HepG2 (cell line): ENCODE results near the gene ACTR1A. TPM values are rescaled to one million over a fixed set of nuclear protein-coding genes. Genes with fewer than 3 reads are reported as not detected.

ENCODE experiments used
- ATAC-seq: fragments of 200-7000 bp; cut with Tn5 transposase; 3 replicates; pipeline ENCODE4 v1.9.1; 2020; ENCODE audit warnings: mild to moderate bottlenecking, moderate library complexity
- BruUV-seq: library from RNA; stranded (reverse); fragments of 400-500 nt; replicated peaks from 2 replicates; lab custom pipeline; 2021; lab: Mats Ljungman, UMichigan
- CTCF ChIA-PET: fragments of 300-600 bp; formaldehyde crosslinking; extraction: SDS; loops from one replicate; lab custom pipeline; 2021; ENCODE audit warnings: low total read pairs, inconsistent platforms, low intra/inter-chr PET ratio; lab: Yijun Ruan, JAX
- POLR2A ChIA-PET: fragments of 350-600 bp; sonication (Branson Sonifier 250); formaldehyde crosslinking; loops from one replicate; lab custom pipeline; 2020; ENCODE audit warnings: antibody characterized with exemption, inconsistent platforms; lab: Yijun Ruan, JAX
- DNase-seq: peaks from one replicate; pipeline ENCODE4 v3.0.0-alpha.2; 2015; ENCODE audit warnings: low spot score
- FAIRE-seq: peaks from 3 replicates; lab custom pipeline; 2011; peaks lifted over from hg19 to GRCh38; lab: Jason Lieb, UNC
- H2AFZ ChIP-seq: one replicate; pipeline ENCODE4 v1.6.1; 2011; ENCODE audit warnings: low read length, inconsistent platforms
- H3K27ac ChIP-seq: fragments of 300-600 bp; 3 replicates; pipeline ENCODE4 v1.8.0; 2011; ENCODE audit warnings: mixed run types, mild to moderate bottlenecking, mixed read lengths, low read length, inconsistent platforms; ENCODE audit not compliant: insufficient read depth; ENCODE audit errors: extremely low read length
- H3K27me3 ChIP-seq, 2 experiments: fragments of 200-600 bp in 1 of 2; 2 replicates in 1 of 2; 3 replicates in 1 of 2; pipeline versions ENCODE4 v1.6.0 to v1.8.0; 2011; ENCODE audit warnings: low read length in 2 of 2, mild to moderate bottlenecking in 2 of 2, moderate library complexity in 2 of 2, inconsistent platforms in 1 of 2; ENCODE audit not compliant: insufficient read depth in 2 of 2, control insufficient read depth in 1 of 2
- H3K36me3 ChIP-seq, 2 experiments: fragments of 200-600 bp in 1 of 2; replicated peaks in 1 of 2; 2 replicates in 1 of 2; 3 replicates in 1 of 2; pipeline versions ENCODE4 v1.5.1 to v1.8.0; 2011; ENCODE audit warnings: low read length in 2 of 2, inconsistent platforms in 1 of 2; ENCODE audit not compliant: insufficient read depth in 2 of 2, control insufficient read depth in 1 of 2
- H3K4me1 ChIP-seq: 2 replicates; pipeline ENCODE4 v1.5.1; 2012; ENCODE audit warnings: low read length, inconsistent platforms; ENCODE audit not compliant: insufficient read depth
- H3K4me2 ChIP-seq: 2 replicates; pipeline ENCODE4 v1.6.0; 2011; ENCODE audit warnings: low read depth, low read length, inconsistent platforms
- H3K4me3 ChIP-seq, 3 experiments: fragments of 200-600 bp in 1 of 3; sonication (generic), shearing (Covaris generic) in 1 of 3; replicated peaks in 1 of 3; 2 replicates each; pipeline ENCODE4 v1.5.1; 2011 to 2016; ENCODE audit warnings: low read length in 3 of 3, inconsistent platforms in 2 of 3, low read depth in 2 of 3, mild to moderate bottlenecking in 2 of 3, control low read depth in 1 of 3, mixed read lengths in 1 of 3; ENCODE audit not compliant: insufficient read depth in 1 of 3
- H3K79me2 ChIP-seq: one replicate; pipeline ENCODE4 v1.6.1; 2011; ENCODE audit warnings: low read length, inconsistent platforms; ENCODE audit not compliant: insufficient read depth
- H3K9ac ChIP-seq: 2 replicates; pipeline ENCODE4 v1.6.0; 2011; ENCODE audit warnings: mild to moderate bottlenecking, low read depth, low read length, inconsistent platforms; ENCODE audit not compliant: insufficient read depth
- H3K9me3 ChIP-seq: 2 replicates; pipeline ENCODE4 v1.5.1; 2012; ENCODE audit warnings: mild to moderate bottlenecking, low read length
- H4K20me1 ChIP-seq: 2 replicates; pipeline ENCODE4 v1.6.0; 2011; ENCODE audit warnings: inconsistent platforms, mild to moderate bottlenecking, low read length, moderate library complexity; ENCODE audit not compliant: insufficient read depth
- GABPA ChIP-seq, 2 experiments: IDR thresholded peaks; 2 replicates each; pipeline ENCODE4 v1.6.1; 2011 to 2016; ENCODE audit warnings: low read depth in 2 of 2, low read length in 1 of 2, missing biosample characterization in 1 of 2, missing genetic modification characterization in 1 of 2
- WGBS: methylation state at CpG from one replicate; pipeline ENCODE4 v1.1.6; 2017; ENCODE audit warnings: low lambda C conversion rate; 5-methylcytosine and 5-hydroxymethylcytosine counted together
- in situ Hi-C: cut with HindIII; loops from 2 replicates; pipeline ENCODE4 v1.10.0; 2017; ENCODE audit warnings: low pct_unique_long_range_greater_than_20kb; ENCODE audit not compliant: extremely low pct_ligation_motif_present
- intact Hi-C: fragments of 100-400 bp; cut with micrococcal nuclease; formaldehyde crosslinking; loops from one replicate; pipeline ENCODE4 v1.10.0; 2022; ENCODE audit not compliant: unreplicated experiment
- polyA plus RNA-seq, 8 experiments: library from polyadenylated mRNA; depleted of rRNA in 3 of 8; stranded (reverse) in 7 of 8; unstranded in 1 of 8; fragments of >200 nt; fragmentation: Illumina TruSeq in 4 of 8; extraction: Trizol in 4 of 8; gene quantifications; 2 replicates each; pipeline versions ENCODE4 v1.2.1 to v1.2.3, GENCODE V29; 2011 to 2016; ENCODE audit warnings: low read depth in 4 of 8, missing spikeins in 1 of 8, mixed read lengths in 1 of 8; ENCODE audit not compliant: insufficient read depth in 1 of 8
- total RNA-seq, 5 experiments: library from RNA; depleted of rRNA; stranded (reverse); fragments of >200 nt; fragmentation: Illumina TruSeq; extraction: Trizol; gene quantifications; 2 replicates each; pipeline ENCODE4 v1.2.3, GENCODE V29; 2016; ENCODE audit warnings: low read depth in 1 of 5
- TF ChIP-seq, protein P1 (sequence below): sonication (generic); formaldehyde crosslinking; conservative IDR thresholded peaks from 2 replicates; pipeline ENCODE4 v1.8.0; 2022; ENCODE audit warnings: missing genetic modification reagents

Gene ACTR1A
- total and polyA plus RNA-seq, 2 of the 13 experiments (the other 11 are each of a cell fraction or from before 2014, with no cell fraction given): 59.6 to 62.8 TPM

- Histone ChIP-seq H3K79me2 (no peaks in the 10 kb centered on the region), H4K20me1 (no peaks in the 10 kb centered on the region), H3K4me2 (no peak overlapping the region), H3K36me3 (no peaks in the 10 kb centered on the region), H3K9ac (no peak overlapping the region), H3K27ac (no peak overlapping the region), H2AFZ (no peak overlapping the region), H3K4me1 (no peaks in the 10 kb centered on the region), H3K27me3 (no peaks in the 10 kb centered on the region), H3K9me3 (no peaks in the 10 kb centered on the region), H3K4me3 (no peak overlapping the region)
- DNase-seq: no peak
- FAIRE-seq: no peak
- TF ChIP-seq, protein P1, sequence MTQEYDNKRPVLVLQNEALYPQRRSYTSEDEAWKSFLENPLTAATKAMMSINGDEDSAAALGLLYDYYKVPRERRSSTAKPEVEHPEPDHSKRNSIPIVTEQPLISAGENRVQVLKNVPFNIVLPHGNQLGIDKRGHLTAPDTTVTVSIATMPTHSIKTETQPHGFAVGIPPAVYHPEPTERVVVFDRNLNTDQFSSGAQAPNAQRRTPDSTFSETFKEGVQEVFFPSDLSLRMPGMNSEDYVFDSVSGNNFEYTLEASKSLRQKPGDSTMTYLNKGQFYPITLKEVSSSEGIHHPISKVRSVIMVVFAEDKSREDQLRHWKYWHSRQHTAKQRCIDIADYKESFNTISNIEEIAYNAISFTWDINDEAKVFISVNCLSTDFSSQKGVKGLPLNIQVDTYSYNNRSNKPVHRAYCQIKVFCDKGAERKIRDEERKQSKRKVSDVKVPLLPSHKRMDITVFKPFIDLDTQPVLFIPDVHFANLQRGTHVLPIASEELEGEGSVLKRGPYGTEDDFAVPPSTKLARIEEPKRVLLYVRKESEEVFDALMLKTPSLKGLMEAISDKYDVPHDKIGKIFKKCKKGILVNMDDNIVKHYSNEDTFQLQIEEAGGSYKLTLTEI (CRISPR knock-in tag): no peak
- 0 out of 2 replicates have a peak, but pooled peaks have one; percentile 17 for TF ChIP-seq GABPA (IDR thresholded peaks at IDR 0.05; ENCODE audit: low read depth, low read length)
- no peak for TF ChIP-seq GABPA (CRISPR knock-in tag; IDR thresholded peaks at IDR 0.05; ENCODE audit: low read depth)
- intact Hi-C loops: loop anchor here (2.0 kb wide), 1 partner anchor 25 kb away; no protein-coding TSS in a partner anchor
- CTCF ChIA-PET: no interaction called here
- 94% methylated on average over 27 of the region's 27 CpGs for WGBS
- ATAC-seq: no peak
- no TSS peak for BruUV-seq
- in situ Hi-C loops: loop anchor here (10.0 kb wide), 1 partner anchor 69 kb away; no protein-coding TSS in a partner anchor
- POLR2A ChIA-PET: interaction anchor here (1.7 kb wide), 1 partner anchor 10 kb away, joined by 3 read pairs; no protein-coding TSS in a partner anchor
Observed at GRCh38 chr10:102473445-102474331, 28.8 kb downstream of the ACTR1A start.
